ENCODE data around the gene BICC1. TPM values are rescaled to one million over a fixed set of nuclear protein-coding genes. Genes with fewer than 3 reads are reported as not detected.

The BICC1 gene
- total RNA-seq, 1 experiment from 2014 or later, result not detected

GRCh38 chr10:58568428-58568935, 55.8 kb downstream of the BICC1 start:
- Histone ChIP-seq H3K9me3 (ENCODE audit: control insufficient read depth in 1 of 2, insufficient read depth in 1 of 2, low read depth in 1 of 2, low read length in 2 of 2) (no peaks in the 10 kb centered on the region), H3K9ac (ENCODE audit: low read length) (no peak overlapping the region), H3K27ac (ENCODE audit: low read depth, low read length) (no peak overlapping the region), H3K9me2 (ENCODE audit: insufficient read depth) (no peaks in the 10 kb centered on the region), H4K20me1 (ENCODE audit: insufficient read depth) (no peaks in the 10 kb centered on the region), H3K79me2 (ENCODE audit: insufficient read depth, low read length) (no peaks in the 10 kb centered on the region), H3K27me3 (ENCODE audit: insufficient read depth, low read length) (0 out of 2 replicates have a peak, but pooled peaks cover 10% of the 10 kb centered on the region), H3K4me2 (ENCODE audit: low read length) (no peak overlapping the region), H2AFZ (ENCODE audit: low read depth, low read length, poor library complexity, severe bottlenecking) (no peak overlapping the region), H3K4me3 (replicated peaks in 1 of 2; ENCODE audit: low read depth in 1 of 2, low read length in 2 of 2) (no peak overlapping the region), H3K4me1 (ENCODE audit: control insufficient read depth in 1 of 2, insufficient read depth in 2 of 2, low read length in 2 of 2) (no peaks in the 10 kb centered on the region), H3K36me3 (ENCODE audit: control insufficient read depth in 1 of 2, insufficient read depth in 2 of 2, low read length in 2 of 2) (no peaks in the 10 kb centered on the region)
- intact Hi-C loops (cut with micrococcal nuclease), result no loop called here
- ChIA-PET RAD21 (ENCODE audit: low non-redundant PET in 1 of 2, low total read pairs in 2 of 2, uncharacterized antibody in 2 of 2, unreplicated experiment in 2 of 2) (no interaction called here), CTCF (no interaction called here), POLR2A (no interaction called here)
- no TSS peak for BruUV-seq (replicated peaks)
- no peak for TF ChIP-seq TCF7L2 (IDR thresholded peaks at IDR 0.05; ENCODE audit: borderline replicate concordance, extremely low read depth, insufficient read depth, insufficient read length)
- no peak for DNase-seq (ENCODE audit: low read depth, low spot score)
- no peak for ATAC-seq

DNA sequence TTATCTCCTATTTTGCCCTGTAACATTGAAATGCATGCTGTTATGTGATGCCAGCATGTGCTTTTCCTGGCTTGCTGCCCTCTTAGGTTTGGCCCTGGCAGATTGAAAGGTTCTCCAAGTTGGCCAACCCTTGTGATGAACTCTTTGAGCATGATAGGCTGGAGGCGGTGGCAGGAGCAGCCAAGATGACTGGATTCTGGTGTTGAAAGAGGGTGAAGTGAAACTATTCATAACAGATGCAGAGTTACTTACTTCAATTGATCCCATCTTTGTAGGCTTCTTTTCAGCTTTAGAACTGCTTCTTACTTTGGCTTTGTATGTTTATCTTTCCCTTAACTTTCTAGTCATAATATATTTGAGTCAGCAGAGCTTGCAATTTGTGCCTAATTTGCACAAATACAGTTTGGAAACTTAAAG, 57.6 kb downstream of the BICC1 start:
- Histone ChIP-seq H3K79me2 (ENCODE audit: insufficient read depth, low read length) (no peaks in the 10 kb centered on the region), H3K9me3 (ENCODE audit: control insufficient read depth in 1 of 2, insufficient read depth in 1 of 2, low read depth in 1 of 2, low read length in 2 of 2) (no peaks in the 10 kb centered on the region), H2AFZ (ENCODE audit: low read depth, low read length, poor library complexity, severe bottlenecking) (no peak overlapping the region), H3K27me3 (ENCODE audit: insufficient read depth, low read length) (0 out of 2 replicates have a peak, but pooled peaks cover 10% of the 10 kb centered on the region), H3K4me1 (ENCODE audit: control insufficient read depth in 1 of 2, insufficient read depth in 2 of 2, low read length in 2 of 2) (no peaks in the 10 kb centered on the region), H3K27ac (ENCODE audit: low read depth, low read length) (no peak overlapping the region), H3K4me3 (replicated peaks in 1 of 2; ENCODE audit: low read depth in 1 of 2, low read length in 2 of 2) (no peak overlapping the region), H3K9me2 (ENCODE audit: insufficient read depth) (no peaks in the 10 kb centered on the region), H3K36me3 (ENCODE audit: control insufficient read depth in 1 of 2, insufficient read depth in 2 of 2, low read length in 2 of 2) (no peaks in the 10 kb centered on the region), H4K20me1 (ENCODE audit: insufficient read depth) (no peaks in the 10 kb centered on the region), H3K9ac (ENCODE audit: low read length) (no peak overlapping the region), H3K4me2 (ENCODE audit: low read length) (no peak overlapping the region)
- no TSS peak for BruUV-seq (replicated peaks)
- POLR2A ChIA-PET, result no interaction called here
- RAD21 ChIA-PET (ENCODE audit: low non-redundant PET in 1 of 2, low total read pairs in 2 of 2, uncharacterized antibody in 2 of 2, unreplicated experiment in 2 of 2), result no interaction called here
- CTCF ChIA-PET, result no interaction called here
- no peak for ATAC-seq
- DNase-seq (ENCODE audit: low read depth, low spot score), result no peak
- TF ChIP-seq, protein P1, sequence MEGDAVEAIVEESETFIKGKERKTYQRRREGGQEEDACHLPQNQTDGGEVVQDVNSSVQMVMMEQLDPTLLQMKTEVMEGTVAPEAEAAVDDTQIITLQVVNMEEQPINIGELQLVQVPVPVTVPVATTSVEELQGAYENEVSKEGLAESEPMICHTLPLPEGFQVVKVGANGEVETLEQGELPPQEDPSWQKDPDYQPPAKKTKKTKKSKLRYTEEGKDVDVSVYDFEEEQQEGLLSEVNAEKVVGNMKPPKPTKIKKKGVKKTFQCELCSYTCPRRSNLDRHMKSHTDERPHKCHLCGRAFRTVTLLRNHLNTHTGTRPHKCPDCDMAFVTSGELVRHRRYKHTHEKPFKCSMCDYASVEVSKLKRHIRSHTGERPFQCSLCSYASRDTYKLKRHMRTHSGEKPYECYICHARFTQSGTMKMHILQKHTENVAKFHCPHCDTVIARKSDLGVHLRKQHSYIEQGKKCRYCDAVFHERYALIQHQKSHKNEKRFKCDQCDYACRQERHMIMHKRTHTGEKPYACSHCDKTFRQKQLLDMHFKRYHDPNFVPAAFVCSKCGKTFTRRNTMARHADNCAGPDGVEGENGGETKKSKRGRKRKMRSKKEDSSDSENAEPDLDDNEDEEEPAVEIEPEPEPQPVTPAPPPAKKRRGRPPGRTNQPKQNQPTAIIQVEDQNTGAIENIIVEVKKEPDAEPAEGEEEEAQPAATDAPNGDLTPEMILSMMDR (IDR thresholded peaks at IDR 0.05 in 2 of 3, conservative IDR thresholded peaks at IDR 0.05 in 1 of 3; ENCODE audit: borderline replicate concordance in 1 of 3, insufficient read depth in 1 of 3, low read depth in 2 of 3, low read length in 2 of 3), result no peak
- intact Hi-C loops (cut with micrococcal nuclease), result no loop called here
